Tibial nerve (tissue), 4 donors: Measurements from ENCODE around the gene ZNF860. TPM values are rescaled to one million over a fixed set of nuclear protein-coding genes. Genes with fewer than 3 reads are reported as not detected.

Source experiments
- DNase-seq, 2 donors: peaks; one replicate each; pipeline ENCODE4 v3.0.0-alpha.2; 2019; ENCODE audit warnings: low spot score in 2 of 2
- H3K27ac ChIP-seq, 4 donors: fragments of 200-600 bp; sonication (generic) in 3 of 4; one replicate each; pipeline ENCODE4 v1.5.1; 2017 to 2019; ENCODE audit warnings: mild to moderate bottlenecking in 1 of 4
- H3K27me3 ChIP-seq, 2 donors: fragments of 200-600 bp; sonication (generic) in 1 of 2; one replicate each; pipeline versions ENCODE4 v1.5.1 to v1.6.0; 2017 to 2019
- H3K36me3 ChIP-seq, 3 donors: fragments of 200-600 bp; sonication (generic); one replicate each; pipeline ENCODE4 v1.5.1; 2018 to 2019
- H3K4me1 ChIP-seq, 4 donors: fragments of 200-600 bp; sonication (generic) in 3 of 4; one replicate each; pipeline ENCODE4 v1.5.1; 2017 to 2019
- H3K4me3 ChIP-seq, 4 donors: fragments of 200-600 bp; sonication (generic) in 3 of 4; one replicate each; pipeline ENCODE4 v1.5.1; 2017 to 2019; ENCODE audit warnings: mild to moderate bottlenecking in 1 of 4, moderate library complexity in 1 of 4
- H3K9me3 ChIP-seq, 4 donors: fragments of 200-600 bp; sonication (generic) in 3 of 4; one replicate each; pipeline ENCODE4 v1.5.1; 2017 to 2019
- CTCF ChIP-seq, 5 experiments: fragments of 200-600 bp in 3 of 5; fragments of 450-650 bp in 2 of 5; sonication (generic) in 3 of 5; IDR thresholded peaks; one replicate each; pipeline ENCODE4 v1.5.1; 2016 to 2019; ENCODE audit warnings: antibody characterized with exemption in 5 of 5, mild to moderate bottlenecking in 3 of 5, moderate library complexity in 2 of 5
- EP300 ChIP-seq, 2 donors: sonication (generic); formaldehyde crosslinking; IDR thresholded peaks; one replicate each; pipeline ENCODE4 v1.6.1; 2017; ENCODE audit warnings: antibody characterized with exemption in 2 of 2, mild to moderate bottlenecking in 1 of 2
- POLR2A ChIP-seq, 2 donors: fragments of 450-650 bp; IDR thresholded peaks; one replicate each; pipeline ENCODE4 v1.6.1; 2017; ENCODE audit warnings: antibody characterized with exemption in 2 of 2, mild to moderate bottlenecking in 2 of 2, moderate library complexity in 2 of 2
- WGBS, 2 donors: methylation state at CpG; one replicate each; pipeline ENCODE4 v1.1.5; 2018; 5-methylcytosine and 5-hydroxymethylcytosine counted together
- total RNA-seq, 4 donors: library from RNA; depleted of rRNA; stranded (reverse); fragments of >200 nt; gene quantifications; one replicate each; pipeline ENCODE4 v1.1.0, GENCODE V29; 2016

Gene ZNF860
- total RNA-seq, 4 donors from 2014 or later: 0.84 to 1.8 (median 1.3) TPM

- H3K4me1 ChIP-seq: peaks cover 0 to 37% (median 19%) of the 10 kb centered on the region in 4 donors
- WGBS, 2 donors: 18 to 26% methylated on average over 2 of the region's 2 CpGs
- H3K27ac ChIP-seq: peak overlapping the region in 3 of 4 donors; percentile 63 to 87 (median 83)
- TF ChIP-seq POLR2A (IDR thresholded peaks at IDR 0.05) (no peak), CTCF (IDR thresholded peaks at IDR 0.05) (no peak), EP300 (IDR thresholded peaks at IDR 0.05) (no peak)
- no peaks in the 10 kb centered on the region for H3K9me3 ChIP-seq
- H3K27me3 ChIP-seq: no peaks in the 10 kb centered on the region
- H3K4me3 ChIP-seq: no peak overlapping the region
- no peaks in the 10 kb centered on the region for H3K36me3 ChIP-seq
- no peak for DNase-seq
Observed at GRCh38 chr3:31968369-31968926, 13.1 kb upstream of the ZNF860 start.

DNA sequence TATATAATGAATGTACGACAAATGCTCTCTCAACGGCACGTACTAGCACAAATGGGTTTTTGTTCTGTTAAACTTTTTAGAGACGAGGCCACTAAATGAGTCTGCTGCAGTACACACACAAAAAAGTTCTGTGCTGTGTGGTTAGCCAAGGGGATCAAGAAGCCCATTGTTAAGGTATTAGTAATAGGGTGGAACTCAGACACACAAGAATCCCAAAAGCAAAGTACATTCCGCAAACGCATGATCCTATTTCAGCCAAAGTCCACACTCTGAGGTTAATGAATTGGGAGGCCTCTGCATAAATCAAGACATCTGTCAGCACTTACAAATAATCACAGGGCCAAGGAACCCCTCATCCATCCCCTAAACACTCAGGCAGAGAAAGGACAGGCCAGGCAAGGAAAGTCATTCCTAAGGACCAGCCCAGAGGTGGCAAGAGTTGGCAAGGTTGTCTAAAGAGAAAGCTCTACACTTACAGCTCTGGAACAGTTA lies 12.6 kb upstream of the ZNF860 start:
- H3K4me1 ChIP-seq: peaks cover 0 to 37% (median 19%) of the 10 kb centered on the region in 4 donors
- no peaks in the 10 kb centered on the region for H3K36me3 ChIP-seq
- TF ChIP-seq POLR2A (IDR thresholded peaks at IDR 0.05) (no peak), CTCF (IDR thresholded peaks at IDR 0.05) (no peak), EP300 (IDR thresholded peaks at IDR 0.05) (peak in 1 of 2 donors; percentile 80)
- peak in 1 of 2 donors; percentile 47 for DNase-seq
- 19 to 26% methylated on average over 6 of the region's 6 CpGs for WGBS, 2 donors
- peak overlapping the region in 3 of 4 donors; percentile 43 to 87 (median 83) for H3K27ac ChIP-seq
- H3K9me3 ChIP-seq: no peaks in the 10 kb centered on the region
- H3K27me3 ChIP-seq: no peaks in the 10 kb centered on the region
- no peak overlapping the region for H3K4me3 ChIP-seq

GRCh38 chr3:31971607-31972006 lies 9.9 kb upstream of the ZNF860 start:
- WGBS, 2 donors: 97 to 99% methylated on average over 3 of the region's 3 CpGs
- H3K4me1 ChIP-seq: peaks cover 0 to 37% (median 18%) of the 10 kb centered on the region in 4 donors

DNA sequence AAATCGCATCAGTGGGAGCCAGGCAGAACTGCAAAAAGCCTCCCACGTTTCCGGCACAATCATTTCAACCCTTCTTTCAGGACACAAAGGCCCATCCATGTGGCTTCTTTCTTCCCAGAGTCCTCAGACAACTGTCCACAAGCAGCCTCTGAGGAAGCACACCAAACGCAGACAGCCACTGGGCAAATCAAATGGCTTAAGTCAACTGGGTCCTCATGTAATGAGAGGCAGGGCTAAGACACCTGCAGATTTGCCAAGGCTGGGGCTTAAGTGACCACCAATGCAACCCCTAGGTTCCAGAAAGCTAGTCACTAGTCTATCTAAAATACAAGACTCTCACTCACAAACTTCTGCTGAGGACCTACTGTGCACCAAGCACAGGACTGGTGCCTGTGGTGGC lies 8.5 kb upstream of the ZNF860 start:
- H3K4me1 ChIP-seq: peaks cover 0 to 22% (median 7%) of the 10 kb centered on the region in 4 donors
- no peak overlapping the region for H3K27ac ChIP-seq
- H3K4me3 ChIP-seq: no peak overlapping the region
- H3K36me3 ChIP-seq: no peaks in the 10 kb centered on the region
- no peaks in the 10 kb centered on the region for H3K27me3 ChIP-seq
- DNase-seq: no peak
- 47 to 59% methylated on average over 4 of the region's 4 CpGs for WGBS, 2 donors
- no peak for TF ChIP-seq EP300 (IDR thresholded peaks at IDR 0.05)
- no peaks in the 10 kb centered on the region for H3K9me3 ChIP-seq

More at GRCh38 chr3:31971607-31972006, 9.9 kb upstream of the ZNF860 start:
- no peak for DNase-seq
- H3K27me3 ChIP-seq: no peaks in the 10 kb centered on the region
- no peaks in the 10 kb centered on the region for H3K9me3 ChIP-seq
- H3K27ac ChIP-seq: no peak overlapping the region
- H3K36me3 ChIP-seq: no peaks in the 10 kb centered on the region
- H3K4me3 ChIP-seq: no peak overlapping the region
- TF ChIP-seq POLR2A (IDR thresholded peaks at IDR 0.05): no peak
- no peak for TF ChIP-seq CTCF (IDR thresholded peaks at IDR 0.05)
- TF ChIP-seq EP300 (IDR thresholded peaks at IDR 0.05): no peak

DNA sequence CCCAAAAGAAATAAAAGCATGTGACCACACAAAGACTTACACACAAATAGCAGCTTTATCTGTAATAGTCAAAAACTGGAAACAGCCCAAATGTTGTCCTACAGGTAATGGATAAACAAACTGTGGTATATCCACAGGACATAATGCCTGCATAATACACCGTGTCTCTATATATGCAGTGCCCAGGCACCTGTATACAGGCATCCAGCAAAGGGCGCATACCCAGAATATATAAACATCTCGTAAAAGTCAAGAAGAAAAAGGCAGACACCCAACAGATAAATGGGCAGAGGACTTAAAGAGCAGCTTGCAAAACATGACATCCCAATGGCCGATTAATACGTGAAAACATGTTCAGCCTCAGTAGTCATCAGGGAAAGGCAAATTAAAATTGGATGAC lies 7.7 kb upstream of the ZNF860 start:
- WGBS, 2 donors: 96 to 97% methylated on average over 5 of the region's 5 CpGs
- Histone ChIP-seq H3K27ac (no peak overlapping the region), H3K9me3 (no peaks in the 10 kb centered on the region), H3K4me3 (no peak overlapping the region), H3K27me3 (no peaks in the 10 kb centered on the region), H3K36me3 (no peaks in the 10 kb centered on the region), H3K4me1 (peaks cover 0 to 14% (median 6%) of the 10 kb centered on the region in 4 donors)
- no peak for DNase-seq
- TF ChIP-seq CTCF (IDR thresholded peaks at IDR 0.05): no peak
- no peak for TF ChIP-seq EP300 (IDR thresholded peaks at IDR 0.05)
- no peak for TF ChIP-seq POLR2A (IDR thresholded peaks at IDR 0.05)
